NB4 (cell line): Measurements from ENCODE around the gene CELF4.

Source experiments
- CTCF ChIP-seq: IDR thresholded peaks from one replicate; pipeline ENCODE4 v1.5.1; 2012; ENCODE audit warnings: low read depth, low read length
- MAX ChIP-seq: IDR thresholded peaks from 2 replicates; pipeline ENCODE4 v1.6.1; 2011; ENCODE audit warnings: low read depth, low read length

- no peak for TF ChIP-seq CTCF
- no peak for TF ChIP-seq MAX
These were observed 16.8 kb downstream of the CELF4 start for GRCh38 chr18:37548679-37549289.
